Endothelial cell of umbilical vein (primary cell): ENCODE results near the gene CMSS1. TPM values are rescaled to one million over a fixed set of nuclear protein-coding genes. Genes with fewer than 3 reads are reported as not detected.

ENCODE experiments used
- BruUV-seq: library from RNA; stranded (reverse); fragments of 400-500 nt; replicated peaks from 2 replicates; lab custom pipeline; 2021; lab: Mats Ljungman, UMichigan
- CTCF ChIA-PET: fragments of 300-600, 350-600 bp; sonication (Branson Sonifier 250); formaldehyde crosslinking; loops from one replicate; lab custom pipeline; 2021; ENCODE audit warnings: antibody characterized with exemption, inconsistent platforms; lab: Charles Lee
- POLR2A ChIA-PET: fragments of 300-600, 350-600 bp; sonication (Branson Sonifier 250); formaldehyde crosslinking; loops from one replicate; lab custom pipeline; 2021; ENCODE audit warnings: antibody characterized with exemption, inconsistent platforms; lab: Charles Lee
- DNase-seq: peaks from one replicate; pipeline ENCODE4 v3.0.0-alpha.2; 2011; ENCODE audit warnings: low read depth, low spot score
- FAIRE-seq: peaks from 2 replicates; lab custom pipeline; 2011; peaks lifted over from hg19 to GRCh38; lab: Jason Lieb, UNC
- H2AFZ ChIP-seq: 2 replicates; pipeline ENCODE4 v1.6.0; 2012; ENCODE audit warnings: low read depth, low read length, control low read depth, inconsistent platforms
- H3K27ac ChIP-seq: 2 replicates; pipeline ENCODE4 v1.5.1; 2011; ENCODE audit warnings: low read depth, mild to moderate bottlenecking, control low read depth, low read length, moderate library complexity; ENCODE audit not compliant: insufficient read depth
- H3K27me3 ChIP-seq, 2 experiments: 2 replicates each; pipeline versions ENCODE4 v1.6.0 to v1.6.1; 2011; ENCODE audit warnings: low read length in 2 of 2, mixed read lengths in 1 of 2; ENCODE audit not compliant: control insufficient read depth in 2 of 2, insufficient read depth in 2 of 2
- H3K36me3 ChIP-seq, 2 experiments: 2 replicates in 1 of 2; 3 replicates in 1 of 2; pipeline ENCODE4 v1.5.1; 2011; ENCODE audit warnings: low read length in 2 of 2, mild to moderate bottlenecking in 1 of 2, moderate library complexity in 1 of 2; ENCODE audit not compliant: control insufficient read depth in 2 of 2, insufficient read depth in 2 of 2; ENCODE audit errors: extremely low read depth in 1 of 2
- H3K4me1 ChIP-seq: 3 replicates; pipeline ENCODE4 v1.5.1; 2011; ENCODE audit warnings: mild to moderate bottlenecking, low read length; ENCODE audit not compliant: control insufficient read depth, insufficient read depth; ENCODE audit errors: extremely low read depth
- H3K4me2 ChIP-seq: 2 replicates; pipeline ENCODE4 v1.6.1; 2011; ENCODE audit warnings: low read length, control low read depth, mixed read lengths; ENCODE audit not compliant: insufficient read depth
- H3K4me3 ChIP-seq, 3 experiments: fragments of 200-600 bp in 1 of 3; sonication (generic), shearing (Covaris generic) in 1 of 3; replicated peaks in 1 of 3; 2 replicates each; pipeline ENCODE4 v1.5.1; 2011 to 2016; ENCODE audit warnings: control low read depth in 3 of 3, low read length in 3 of 3, mild to moderate bottlenecking in 2 of 3, inconsistent platforms in 1 of 3, low read depth in 1 of 3, moderate library complexity in 1 of 3; ENCODE audit not compliant: insufficient read depth in 1 of 3
- H3K79me2 ChIP-seq: 2 replicates; pipeline ENCODE4 v1.6.0; 2012; ENCODE audit warnings: low read length, inconsistent platforms; ENCODE audit not compliant: control insufficient read depth, insufficient read depth
- H3K9ac ChIP-seq: replicated peaks from 2 replicates; pipeline ENCODE3; 2011; ENCODE audit warnings: low read length, control low read depth; ENCODE audit not compliant: insufficient read depth; ENCODE audit errors: extremely low read depth
- H3K9me1 ChIP-seq: replicated peaks from 3 replicates; pipeline ENCODE4 v1.6.0; 2011; ENCODE audit warnings: mild to moderate bottlenecking, low read length; ENCODE audit not compliant: control insufficient read depth, insufficient read depth; ENCODE audit errors: extremely low read depth
- H3K9me3 ChIP-seq: replicated peaks from 2 replicates; pipeline ENCODE4 v1.5.1; 2012; ENCODE audit warnings: low read length, inconsistent platforms; ENCODE audit not compliant: control insufficient read depth, insufficient read depth
- H4K20me1 ChIP-seq: replicated peaks from 2 replicates; pipeline ENCODE3; 2011; ENCODE audit warnings: mild to moderate bottlenecking, low read length; ENCODE audit not compliant: control insufficient read depth, insufficient read depth; ENCODE audit errors: extremely low read depth
- EZH2 ChIP-seq: IDR thresholded peaks from 2 replicates; pipeline ENCODE4 v1.6.1; 2012; ENCODE audit warnings: borderline replicate concordance, low read depth, mild to moderate bottlenecking, moderate library complexity, low read length, inconsistent platforms; ENCODE audit not compliant: severe bottlenecking
- FOS ChIP-seq: IDR thresholded peaks from 2 replicates; pipeline ENCODE4 v1.6.1; 2011; ENCODE audit warnings: mild to moderate bottlenecking, low read length, moderate library complexity, borderline replicate concordance; ENCODE audit not compliant: insufficient read depth
- GATA2 ChIP-seq: IDR thresholded peaks from 2 replicates; pipeline ENCODE4 v1.7.0; 2011; ENCODE audit warnings: low read depth, mild to moderate bottlenecking, moderate library complexity, mixed read lengths, low read length; ENCODE audit not compliant: insufficient read length, insufficient read depth
- JUN ChIP-seq: IDR thresholded peaks from 2 replicates; pipeline ENCODE4 v1.6.1; 2011; ENCODE audit warnings: borderline replicate concordance, low read depth; ENCODE audit not compliant: insufficient read length, insufficient read depth
- MYC ChIP-seq: IDR thresholded peaks from one replicate; pipeline ENCODE4 v1.6.1; 2011; ENCODE audit warnings: mild to moderate bottlenecking, low read depth, low read length
- POLR2A ChIP-seq: IDR thresholded peaks from 2 replicates; pipeline ENCODE4 v1.6.1; 2012; ENCODE audit warnings: low read depth, mild to moderate bottlenecking, control low read depth, low read length
- POLR2AphosphoS5 ChIP-seq: IDR thresholded peaks from 2 replicates; pipeline ENCODE4 v1.6.1; 2012; ENCODE audit warnings: low read depth, mild to moderate bottlenecking, control low read depth, low read length, moderate library complexity; ENCODE audit not compliant: insufficient read depth
- dilution Hi-C: fragments of 300-500 bp; cut with MboI; formaldehyde crosslinking; loops from one replicate; pipeline ENCODE4 v1.15.0; 2019; ENCODE audit warnings: low sequenced_read_pairs; ENCODE audit not compliant: extremely low pct_ligation_motif_present
- intact Hi-C: fragments of 100-400 bp; cut with micrococcal nuclease; formaldehyde crosslinking; loops from one replicate; pipeline ENCODE4 v1.10.0; 2022
- polyA plus RNA-seq, 4 experiments: library from polyadenylated mRNA; depleted of rRNA in 3 of 4; stranded (reverse) in 3 of 4; unstranded in 1 of 4; fragments of >200 nt; gene quantifications; 2 replicates each; pipeline versions ENCODE4 v1.2.1 to v1.2.3, GENCODE V29; 2011 to 2012; ENCODE audit warnings: missing spikeins in 1 of 4
- total RNA-seq: library from RNA; stranded (reverse); gene quantifications from 2 replicates; pipeline ENCODE4 v1.2.3, GENCODE V29; 2021
- TF ChIP-seq, protein P1 (sequence below), 2 donors: IDR thresholded peaks; 1 replicate in 1 of 2; 2 replicates in 1 of 2; pipeline ENCODE4 v1.5.1; 2011; ENCODE audit warnings: low read length in 2 of 2, mild to moderate bottlenecking in 2 of 2, moderate library complexity in 2 of 2, control low read depth in 1 of 2, inconsistent platforms in 1 of 2, low read depth in 1 of 2; ENCODE audit not compliant: insufficient read depth in 1 of 2; ENCODE audit errors: extremely low read depth in 1 of 2
- TF ChIP-seq, protein P2 (sequence below): IDR thresholded peaks from 2 replicates; pipeline ENCODE4 v1.6.1; 2011; ENCODE audit not compliant: insufficient read depth, insufficient read length

The CMSS1 gene
- total and polyA plus RNA-seq, 2 donors (not counting 3 experiments of a cell fraction or from before 2014, with no cell fraction given), result 9.7 to 60.6 TPM

DNA sequence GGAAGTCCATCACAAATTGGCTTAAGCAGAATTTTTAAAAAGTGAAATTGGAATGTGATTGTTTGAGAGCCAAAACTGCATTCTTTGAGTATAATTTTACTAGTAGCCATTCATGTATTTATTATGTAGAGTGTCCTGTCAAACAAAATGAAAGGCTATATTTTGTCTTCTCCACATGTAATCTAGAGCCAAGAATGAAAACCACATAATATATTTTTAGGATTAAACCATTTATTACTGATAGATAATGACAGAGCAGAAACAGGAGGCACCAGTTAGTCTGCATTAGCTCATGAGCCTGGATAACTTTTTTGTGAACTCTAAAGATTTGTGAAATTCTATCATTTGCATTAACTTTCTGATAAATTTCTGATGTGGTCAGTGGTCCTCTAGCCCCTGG is 166.5 kb downstream of the CMSS1 start:
- DNase-seq (no peak), FAIRE-seq (no peak)
- intact Hi-C loops, result no loop called here
- Histone ChIP-seq H3K36me3 (no peaks in the 10 kb centered on the region), H3K4me2 (no peak overlapping the region), H3K4me1 (no peaks in the 10 kb centered on the region), H3K27ac (no peak overlapping the region), H2AFZ (no peak overlapping the region), H3K79me2 (no peaks in the 10 kb centered on the region), H3K27me3 (no peaks in the 10 kb centered on the region), H3K9me1 (no peaks in the 10 kb centered on the region), H4K20me1 (no peaks in the 10 kb centered on the region), H3K4me3 (no peak overlapping the region), H3K9ac (no peak overlapping the region), H3K9me3 (no peaks in the 10 kb centered on the region)
- CTCF ChIA-PET, result interaction anchor here (1.0 kb wide), 1 partner anchor 12 kb away, joined by 3 read pairs; no protein-coding TSS in a partner anchor
- POLR2A ChIA-PET, result no interaction called here
- dilution Hi-C loops, result no loop called here
- no TSS peak for BruUV-seq
- TF ChIP-seq POLR2AphosphoS5, result no peak
- no peak for TF ChIP-seq EZH2
- TF ChIP-seq MYC, result no peak
- TF ChIP-seq JUN, result no peak
- TF ChIP-seq FOS, result no peak
- TF ChIP-seq GATA2, result no peak
- TF ChIP-seq, protein P1, sequence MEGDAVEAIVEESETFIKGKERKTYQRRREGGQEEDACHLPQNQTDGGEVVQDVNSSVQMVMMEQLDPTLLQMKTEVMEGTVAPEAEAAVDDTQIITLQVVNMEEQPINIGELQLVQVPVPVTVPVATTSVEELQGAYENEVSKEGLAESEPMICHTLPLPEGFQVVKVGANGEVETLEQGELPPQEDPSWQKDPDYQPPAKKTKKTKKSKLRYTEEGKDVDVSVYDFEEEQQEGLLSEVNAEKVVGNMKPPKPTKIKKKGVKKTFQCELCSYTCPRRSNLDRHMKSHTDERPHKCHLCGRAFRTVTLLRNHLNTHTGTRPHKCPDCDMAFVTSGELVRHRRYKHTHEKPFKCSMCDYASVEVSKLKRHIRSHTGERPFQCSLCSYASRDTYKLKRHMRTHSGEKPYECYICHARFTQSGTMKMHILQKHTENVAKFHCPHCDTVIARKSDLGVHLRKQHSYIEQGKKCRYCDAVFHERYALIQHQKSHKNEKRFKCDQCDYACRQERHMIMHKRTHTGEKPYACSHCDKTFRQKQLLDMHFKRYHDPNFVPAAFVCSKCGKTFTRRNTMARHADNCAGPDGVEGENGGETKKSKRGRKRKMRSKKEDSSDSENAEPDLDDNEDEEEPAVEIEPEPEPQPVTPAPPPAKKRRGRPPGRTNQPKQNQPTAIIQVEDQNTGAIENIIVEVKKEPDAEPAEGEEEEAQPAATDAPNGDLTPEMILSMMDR (IDR thresholded peaks at IDR 0.05; ENCODE audit: extremely low read depth in 1 of 2, insufficient read depth in 1 of 2, low read depth in 1 of 2, low read length in 2 of 2), result no peak
- no peak for TF ChIP-seq POLR2A
- TF ChIP-seq, protein P2, sequence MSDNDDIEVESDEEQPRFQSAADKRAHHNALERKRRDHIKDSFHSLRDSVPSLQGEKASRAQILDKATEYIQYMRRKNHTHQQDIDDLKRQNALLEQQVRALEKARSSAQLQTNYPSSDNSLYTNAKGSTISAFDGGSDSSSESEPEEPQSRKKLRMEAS, result no peak
